Measurements from ENCODE around the gene APOL5.
"Not testable (repeated sequence)": the region's sequence is repeated elsewhere in the genome, so short reads cannot be mapped to it uniquely, and the experiment has no call there.

The APOL5 gene

GRCh38 chr22:35717572-35717971 is at the start of gene APOL5:
Gene APOL5, plus strand, starts transcription at chr22:35717872. Its CDS starts 0 bp downstream, at chr22:35717872.
- no peak for DNase-seq (ENCODE audit: low spot score)

- DNase-seq (ENCODE audit: low spot score): no peak
Measured at GRCh38 chr22:35674335-35674734, 43.3 kb upstream of the APOL5 start.

GRCh38 chr22:35676065-35676464 is 41.6 kb upstream of the APOL5 start:
- not testable (repeated sequence) for DNase-seq (ENCODE audit: low spot score)

GRCh38 chr22:35677460-35678187 is 40.0 kb upstream of the APOL5 start:
- no peak for DNase-seq (ENCODE audit: low spot score)

- DNase-seq (ENCODE audit: low spot score): no peak
Measured at GRCh38 chr22:35678836-35679235, 38.8 kb upstream of the APOL5 start.

GRCh38 chr22:35679492-35679891 is 38.2 kb upstream of the APOL5 start:
- DNase-seq (ENCODE audit: low spot score): not testable (repeated sequence)

- DNase-seq (ENCODE audit: low spot score): no peak
Measured at GRCh38 chr22:35681454-35682052, 36.1 kb upstream of the APOL5 start.

- DNase-seq (ENCODE audit: low spot score): no peak
Measured at GRCh38 chr22:35683560-35683959, 34.1 kb upstream of the APOL5 start.

GRCh38 chr22:35684270-35684700 is 33.4 kb upstream of the APOL5 start:
- DNase-seq (ENCODE audit: low spot score): peak; percentile 68

- DNase-seq (ENCODE audit: low spot score): no peak
Measured at GRCh38 chr22:35684732-35685131, 32.9 kb upstream of the APOL5 start.

- no peak for DNase-seq (ENCODE audit: low spot score)
Measured at GRCh38 chr22:35685731-35686130, 31.9 kb upstream of the APOL5 start.

GRCh38 chr22:35686298-35686697 is 31.4 kb upstream of the APOL5 start:
- DNase-seq (ENCODE audit: low spot score): no peak

- DNase-seq (ENCODE audit: low spot score): no peak
Measured at GRCh38 chr22:35687461-35687860, 30.2 kb upstream of the APOL5 start.

GRCh38 chr22:35688913-35689675 is 28.6 kb upstream of the APOL5 start:
- DNase-seq (ENCODE audit: low spot score): no peak

GRCh38 chr22:35690001-35690400 is 27.7 kb upstream of the APOL5 start:
- no peak for DNase-seq (ENCODE audit: low spot score)

GRCh38 chr22:35695202-35695601 is 22.5 kb upstream of the APOL5 start:
- no peak for DNase-seq (ENCODE audit: low spot score)

- DNase-seq (ENCODE audit: low spot score): no peak
Measured at GRCh38 chr22:35697142-35697541, 20.5 kb upstream of the APOL5 start.

- DNase-seq (ENCODE audit: low spot score): not testable (repeated sequence)
Measured at GRCh38 chr22:35699852-35700251, 17.8 kb upstream of the APOL5 start.

- DNase-seq (ENCODE audit: low spot score): no peak
Measured at GRCh38 chr22:35703861-35704584, 13.6 kb upstream of the APOL5 start.

GRCh38 chr22:35705141-35705540 is 12.5 kb upstream of the APOL5 start:
- peak; percentile 73 for DNase-seq (ENCODE audit: low spot score)

GRCh38 chr22:35708453-35708852 is 9.2 kb upstream of the APOL5 start:
- DNase-seq (ENCODE audit: low spot score): no peak

- DNase-seq (ENCODE audit: low spot score): no peak
Measured at GRCh38 chr22:35708917-35709316, 8.8 kb upstream of the APOL5 start.

Measured in GM03348 (cell line).